MV-4-11 (cell line): Measurements from ENCODE around the gene SLC7A8.
A peak's percentile ranks its signal among the peaks of the same experiment; 100 is the strongest.
"Not testable (repeated sequence)": the region's sequence is repeated elsewhere in the genome, so short reads cannot be mapped to it uniquely, and the experiment has no call there.

Source experiments
- DNase-seq: peaks from one replicate; lab custom pipeline; 2025; lab: John Stamatoyannopoulos, UW

SLC7A8 gene

DNA sequence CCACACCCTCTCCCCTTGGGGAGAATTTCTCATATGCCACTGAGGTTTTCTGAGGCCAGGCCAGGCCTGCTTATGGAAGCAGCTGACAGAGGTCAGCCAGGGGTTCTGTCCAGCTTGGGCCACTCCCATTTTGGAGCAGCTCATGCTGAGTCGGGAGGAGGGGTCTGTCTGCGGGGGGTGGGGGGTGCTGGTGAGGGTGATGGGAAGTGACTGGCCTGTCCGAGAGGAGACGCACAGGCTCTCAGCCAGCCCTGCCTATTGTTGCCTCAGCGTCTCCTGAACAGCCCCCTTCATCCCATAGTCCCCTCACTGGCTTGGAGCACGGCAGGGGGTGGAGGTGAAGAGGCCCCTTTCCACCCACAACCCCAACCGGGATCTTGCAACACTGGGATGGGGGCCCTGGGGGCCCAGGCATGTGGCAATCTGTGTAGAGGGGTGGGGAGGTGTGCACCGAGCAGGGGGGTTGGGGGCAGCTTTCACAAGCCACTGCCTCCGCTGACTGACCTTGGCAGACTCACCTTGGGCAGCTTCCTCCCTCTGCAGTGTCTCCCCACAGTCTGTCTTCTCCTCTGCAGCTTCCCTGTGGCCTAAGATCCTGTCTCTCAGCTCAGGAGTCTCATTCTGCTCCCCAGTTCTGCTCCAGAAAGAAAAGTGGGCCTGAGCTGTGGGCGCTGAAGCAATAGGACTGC is 69.9 kb downstream of the SLC7A8 start:
- no peak for DNase-seq

DNA sequence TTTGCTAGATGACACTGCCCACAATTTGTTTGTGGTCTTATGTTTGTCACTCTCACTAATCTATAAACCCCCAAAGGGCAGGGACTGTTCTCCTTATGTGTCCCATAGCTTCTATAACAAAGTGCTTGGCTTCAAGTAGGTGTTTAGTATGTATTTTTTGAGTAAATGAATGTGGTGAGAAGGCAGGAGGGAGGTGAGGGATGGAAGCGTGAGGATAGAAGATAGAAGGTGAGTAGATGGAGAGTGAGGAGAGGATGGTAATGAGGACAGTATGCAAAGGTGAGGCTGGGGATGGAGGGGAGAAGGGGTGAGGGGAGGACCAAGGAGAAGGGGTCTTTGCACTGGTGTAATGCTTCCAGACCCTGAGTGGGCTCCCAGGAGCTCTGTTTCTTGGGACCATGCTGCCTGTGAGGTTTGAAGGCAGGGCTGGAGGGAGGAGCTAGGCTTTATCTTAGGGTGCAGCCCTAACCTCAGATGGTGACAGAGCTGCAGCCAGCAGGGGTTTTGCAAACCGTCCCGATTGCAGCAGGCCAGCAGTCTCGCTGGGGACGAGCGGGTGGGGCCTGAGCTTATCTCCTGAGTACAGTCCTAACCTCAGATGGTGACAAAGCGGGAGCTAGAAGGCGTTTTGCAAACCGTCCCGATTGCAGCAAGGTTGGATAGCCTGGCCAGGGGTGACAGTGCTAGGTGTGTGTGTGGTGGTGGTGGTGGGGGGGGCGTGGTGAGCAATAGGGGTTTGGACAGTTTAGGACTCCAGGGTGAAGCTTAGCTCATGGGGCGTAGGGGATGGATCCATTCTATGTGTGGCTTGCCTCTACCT is 70.9 kb downstream of the SLC7A8 start:
- DNase-seq: peak; percentile 61

DNA sequence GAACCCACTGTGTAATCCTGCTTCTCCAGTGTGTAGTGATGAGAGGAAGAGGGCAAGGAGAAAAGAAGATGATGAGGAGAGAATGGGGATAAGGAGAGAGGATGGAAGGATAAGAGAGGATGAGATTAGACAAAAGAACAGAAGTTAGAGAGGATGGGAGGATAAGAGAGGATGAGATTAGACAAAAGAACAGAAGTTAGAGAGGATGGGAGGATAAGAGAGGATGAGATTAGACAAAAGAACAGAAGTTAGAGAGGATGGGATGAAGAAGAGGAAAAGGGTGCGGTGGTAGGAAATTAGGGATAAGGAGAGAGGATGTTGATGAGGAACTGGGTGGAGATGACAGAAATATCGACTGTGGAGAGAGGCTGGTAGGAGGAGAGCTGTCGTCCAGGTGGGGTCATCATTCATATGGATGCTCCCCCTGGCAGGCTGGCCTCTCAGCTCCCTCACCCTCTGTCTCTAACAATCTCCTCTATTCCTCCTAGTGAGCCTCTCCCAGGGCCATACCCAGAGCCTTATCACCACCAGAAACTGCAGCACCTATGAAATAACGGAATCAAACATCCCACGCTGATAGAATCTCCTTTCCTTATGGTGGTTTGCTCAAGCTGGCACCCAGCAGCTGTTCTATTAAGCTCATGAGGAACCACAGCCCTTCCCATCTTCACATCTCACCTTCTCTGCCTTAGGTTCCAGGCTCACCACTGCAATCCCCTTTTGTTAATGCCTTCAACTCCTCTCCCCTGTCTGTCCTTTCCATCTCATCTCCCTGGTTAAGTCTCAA is 72.7 kb downstream of the SLC7A8 start:
- DNase-seq: no peak

DNA sequence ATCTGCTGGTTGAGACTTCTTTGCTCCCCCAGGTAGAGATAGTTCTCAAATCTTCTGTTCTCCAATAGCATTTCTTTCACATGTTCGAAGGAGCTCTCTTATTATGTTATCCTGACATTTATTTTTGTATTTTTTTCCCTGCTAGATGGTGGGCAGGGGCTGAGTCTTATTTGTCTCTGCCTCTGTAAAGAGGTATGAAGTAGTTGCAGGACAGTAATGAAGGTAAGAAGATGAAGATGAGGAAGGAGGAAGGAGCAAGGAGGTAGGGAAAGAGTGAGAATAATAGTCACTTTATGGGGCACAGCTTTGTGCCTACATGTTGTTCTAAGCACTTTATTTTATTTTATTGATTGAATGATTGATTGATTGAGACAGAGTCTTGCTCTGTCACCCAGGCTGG is 73.7 kb downstream of the SLC7A8 start:
- no peak for DNase-seq

DNA sequence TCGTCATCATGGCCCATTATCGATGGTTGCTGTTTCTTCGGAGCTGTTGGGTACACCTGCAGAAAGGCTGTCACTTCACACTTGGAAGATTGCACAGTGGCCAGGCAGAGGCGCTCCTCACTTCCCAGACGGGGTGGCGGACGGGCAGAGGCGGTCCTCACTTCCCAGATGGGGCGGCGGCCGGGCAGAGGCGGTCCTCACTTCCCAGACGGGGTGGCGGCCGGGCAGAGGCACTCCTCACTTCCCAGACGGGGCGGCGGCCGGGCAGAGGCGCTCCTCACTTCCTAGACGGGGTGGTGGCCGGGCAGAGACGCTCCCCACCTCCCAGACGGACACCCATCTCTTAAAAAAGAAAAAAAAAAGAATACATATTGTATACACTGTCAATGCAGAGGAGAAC is 75.3 kb downstream of the SLC7A8 start:
- not testable (repeated sequence) for DNase-seq

DNA sequence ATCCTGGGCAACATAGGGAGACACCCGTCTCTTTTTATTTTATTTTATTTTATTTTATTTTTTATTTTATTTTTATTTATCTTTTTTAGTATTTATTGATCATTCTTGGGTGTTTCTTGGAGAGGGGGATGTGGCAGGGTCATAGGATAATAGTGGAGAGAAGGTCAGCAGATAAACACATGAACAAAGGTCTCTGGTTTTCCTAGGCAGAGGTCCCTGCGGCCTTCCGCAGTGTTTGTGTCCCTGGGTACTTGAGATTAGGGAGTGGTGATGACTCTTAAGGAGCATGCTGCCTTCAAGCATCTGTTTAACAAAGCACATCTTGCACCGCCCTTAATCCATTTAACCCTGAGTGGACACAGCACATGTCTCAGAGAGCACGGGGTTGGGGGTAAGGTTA is 75.8 kb downstream of the SLC7A8 start:
- DNase-seq: not testable (repeated sequence)

DNA sequence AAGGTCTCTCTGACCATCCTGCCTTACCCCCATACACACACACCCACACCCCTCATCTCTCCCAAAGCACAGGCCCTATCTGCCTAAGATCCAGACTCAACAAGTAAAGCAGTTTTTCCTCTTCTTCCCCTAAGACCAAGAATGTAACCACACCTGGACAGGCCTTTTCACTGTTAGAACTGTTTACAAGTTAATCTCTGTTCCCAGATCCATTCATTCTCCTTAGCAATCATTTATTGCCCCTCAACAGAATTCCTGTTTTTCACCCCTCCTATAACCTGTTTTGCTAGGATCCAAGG is 76.8 kb downstream of the SLC7A8 start:
- no peak for DNase-seq

DNA sequence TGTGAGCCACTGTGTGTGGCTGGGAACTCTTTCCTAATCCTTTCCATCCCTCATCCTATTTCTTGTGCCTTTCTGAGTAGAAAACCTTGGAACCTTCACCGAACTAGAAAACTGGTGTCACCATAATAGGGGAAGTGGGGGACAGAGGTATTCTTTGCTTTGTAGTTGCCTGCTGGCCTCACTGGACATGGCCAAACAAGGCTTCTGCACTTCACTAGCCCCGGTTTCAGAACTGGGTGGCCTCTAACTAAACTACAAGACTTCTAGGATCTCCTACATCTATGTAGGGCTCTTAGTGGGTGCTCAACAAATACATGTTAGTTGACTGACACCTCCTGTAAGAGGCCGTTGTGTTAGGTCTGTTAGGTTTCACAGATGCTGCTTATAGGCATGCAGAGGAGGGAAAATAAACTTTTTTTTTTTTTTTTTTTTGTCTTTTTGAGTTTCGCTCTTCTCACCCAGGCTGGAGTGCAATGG is 78.1 kb downstream of the SLC7A8 start:
- DNase-seq: no peak

DNA sequence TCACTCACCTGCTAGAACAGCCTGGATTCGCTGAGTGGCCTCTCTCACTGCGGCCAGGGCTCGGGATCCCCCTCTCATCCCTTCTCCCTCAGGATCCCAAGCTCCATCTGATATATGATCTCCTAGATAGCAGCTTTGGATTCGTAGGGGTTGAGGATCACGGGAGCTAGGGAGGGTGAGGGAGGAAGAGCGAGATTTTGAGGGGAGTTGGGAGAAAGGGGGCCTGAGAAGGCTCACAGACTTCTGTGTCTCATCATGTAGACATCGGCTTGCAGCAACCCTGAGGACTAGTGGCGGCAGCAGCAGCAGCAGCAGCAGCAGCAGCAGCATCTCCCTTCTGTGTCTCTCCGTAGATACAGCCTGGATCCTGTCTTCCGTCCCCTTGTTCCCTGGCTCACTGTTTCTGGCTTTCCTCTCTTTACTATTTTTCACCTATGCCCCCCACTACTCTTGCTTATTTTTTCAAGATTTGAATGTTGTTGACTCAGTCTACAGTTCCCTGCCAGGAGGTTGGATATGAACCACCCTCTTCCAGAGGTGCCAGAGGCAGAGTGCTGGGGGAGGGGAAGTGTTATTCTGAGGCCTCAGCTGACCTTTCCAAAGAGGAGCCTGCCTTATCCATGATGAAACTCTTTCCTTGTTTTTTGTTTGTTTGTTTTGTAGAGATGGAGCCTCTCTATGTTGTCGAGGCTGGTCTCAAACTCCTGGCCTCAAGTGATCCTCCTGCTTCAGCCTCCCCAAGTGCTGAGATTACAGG is 78.7 kb downstream of the SLC7A8 start, which contains the start of gene CIROP:
Gene CIROP (minus strand): TSS at position 399 of the 757 bp plus-strand sequence. CDS start 69 bp downstream, at position 330.
- DNase-seq: no peak

DNA sequence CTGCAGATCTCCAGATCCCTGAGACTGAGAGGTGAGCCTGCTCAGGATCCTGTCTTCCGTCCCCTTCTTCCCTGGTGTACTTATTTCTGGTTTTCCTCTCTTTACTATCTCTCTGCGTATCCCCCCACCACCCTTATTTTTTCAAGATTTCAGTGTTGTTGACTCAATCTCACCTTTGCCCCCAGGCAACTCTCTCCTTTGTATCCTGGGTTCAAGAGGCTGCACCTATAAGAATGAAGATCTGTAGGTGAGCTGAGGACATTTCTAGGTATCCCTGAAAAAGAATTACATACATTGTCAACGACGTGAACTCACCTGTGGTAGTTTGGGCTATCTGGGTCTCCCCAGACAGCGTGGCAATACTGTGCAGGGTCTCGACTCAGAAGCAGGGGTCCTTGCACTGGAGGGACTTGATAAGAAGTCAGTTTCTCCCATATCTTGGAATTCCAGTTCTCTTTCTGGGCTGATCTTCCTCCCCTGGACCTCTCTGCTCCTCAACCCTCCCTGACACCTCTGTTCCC is 79.3 kb downstream of the SLC7A8 start:
- no peak for DNase-seq

DNA sequence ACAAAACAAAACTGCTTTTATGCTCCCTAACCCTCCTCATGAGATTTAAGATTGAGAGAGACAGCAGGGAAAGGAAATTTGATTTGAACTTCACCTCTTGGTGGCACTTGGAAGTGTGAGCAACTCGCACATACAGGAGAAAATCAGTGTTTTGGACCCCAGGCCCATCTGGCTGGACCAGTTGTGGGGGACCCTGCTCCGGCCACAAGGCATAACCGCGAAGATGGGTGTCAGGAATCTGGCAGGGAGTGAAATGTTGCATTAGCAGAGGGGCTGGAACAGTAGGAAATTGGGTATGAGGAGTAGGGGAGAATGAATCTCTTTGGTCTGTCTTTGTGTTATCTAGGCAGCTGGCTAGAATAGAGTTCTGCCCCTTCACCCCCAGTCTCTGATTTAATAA is 79.9 kb downstream of the SLC7A8 start:
- DNase-seq: no peak

DNA sequence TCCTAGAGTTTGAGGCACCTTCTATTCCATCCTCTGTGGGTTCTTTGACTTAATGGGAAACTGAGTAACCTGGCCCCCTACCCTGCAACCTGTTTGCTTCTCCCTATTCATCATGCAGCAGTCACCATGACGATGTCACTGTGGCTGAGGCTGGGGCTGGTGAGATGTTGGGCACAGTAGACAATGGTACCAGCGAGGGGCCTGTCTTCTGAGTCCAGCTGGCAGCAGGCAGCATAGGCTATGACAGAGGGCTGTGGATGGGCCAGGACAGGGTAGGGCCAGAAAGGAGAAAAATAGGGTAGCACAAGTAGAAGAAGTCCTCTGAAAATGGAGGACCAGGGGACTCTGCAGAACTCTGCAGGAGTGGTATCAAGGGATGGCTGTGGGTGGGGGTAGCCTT is 80.7 kb downstream of the SLC7A8 start:
- DNase-seq: no peak

DNA sequence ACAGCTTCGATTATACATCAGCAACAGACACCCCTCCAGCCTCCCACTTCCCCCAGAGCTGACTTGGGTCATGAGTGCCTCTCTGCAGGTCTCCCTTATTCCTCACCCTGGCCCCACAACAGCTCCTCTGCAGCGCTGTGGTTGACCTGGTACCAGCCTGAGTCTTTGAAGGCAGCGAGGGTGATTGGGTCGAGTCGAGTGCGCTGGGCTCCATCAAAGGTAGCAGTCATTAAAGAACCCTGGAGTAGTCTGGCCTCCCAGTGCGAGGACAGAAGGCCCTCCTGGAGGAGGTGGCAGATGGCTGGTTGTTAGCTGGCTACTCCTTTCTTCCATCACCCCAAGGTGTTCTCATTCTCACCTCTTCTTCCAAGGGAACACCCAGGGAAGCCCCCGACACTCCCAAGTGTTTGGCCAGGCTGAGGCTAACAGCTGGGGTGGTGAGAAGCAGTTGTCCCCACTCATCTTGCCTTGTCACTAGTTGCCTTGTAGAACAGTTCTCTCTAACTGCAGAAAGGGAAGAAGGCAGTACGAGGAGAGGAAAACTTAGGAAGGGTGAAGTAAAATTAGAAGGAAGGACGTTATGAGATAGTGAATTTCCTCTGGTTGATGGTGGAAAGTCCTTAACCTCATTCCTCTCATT is 81.4 kb downstream of the SLC7A8 start:
- no peak for DNase-seq

DNA sequence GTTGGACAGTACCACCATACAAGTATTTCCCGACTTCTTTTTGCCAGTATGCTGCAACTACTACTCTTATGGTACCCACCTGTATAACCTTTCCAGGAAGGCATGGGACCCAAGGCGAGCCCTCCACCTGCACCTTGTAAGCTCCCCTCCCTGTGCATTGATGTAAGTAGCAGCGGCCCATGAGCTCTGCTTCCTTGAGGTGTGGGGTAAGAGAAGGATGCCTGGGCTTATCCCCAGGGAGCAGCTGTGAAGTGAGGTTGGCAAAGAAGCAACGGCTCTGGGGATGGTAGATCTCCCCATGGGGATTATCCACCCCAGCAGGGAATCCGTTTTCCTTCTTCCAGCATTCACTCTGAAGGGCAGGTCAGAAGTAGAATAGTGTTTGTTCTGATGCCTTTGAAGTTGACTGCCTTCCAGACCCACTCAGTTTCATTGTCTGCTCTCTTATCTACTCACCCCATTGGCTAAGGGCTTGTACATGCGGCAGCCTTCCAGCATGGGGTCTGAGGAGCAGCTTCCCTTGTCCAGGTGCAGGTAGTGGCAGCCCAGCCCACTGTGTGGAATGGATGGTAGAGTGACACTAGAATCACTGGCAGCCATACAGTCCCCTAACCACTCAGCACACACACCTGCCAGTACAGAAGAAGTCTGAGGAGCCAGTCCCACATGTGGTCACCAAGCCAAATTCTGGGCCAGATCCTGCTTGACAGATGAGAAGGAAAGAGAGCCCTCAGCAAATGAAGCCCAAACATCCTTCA is 82.1 kb downstream of the SLC7A8 start:
- DNase-seq: no peak

DNA sequence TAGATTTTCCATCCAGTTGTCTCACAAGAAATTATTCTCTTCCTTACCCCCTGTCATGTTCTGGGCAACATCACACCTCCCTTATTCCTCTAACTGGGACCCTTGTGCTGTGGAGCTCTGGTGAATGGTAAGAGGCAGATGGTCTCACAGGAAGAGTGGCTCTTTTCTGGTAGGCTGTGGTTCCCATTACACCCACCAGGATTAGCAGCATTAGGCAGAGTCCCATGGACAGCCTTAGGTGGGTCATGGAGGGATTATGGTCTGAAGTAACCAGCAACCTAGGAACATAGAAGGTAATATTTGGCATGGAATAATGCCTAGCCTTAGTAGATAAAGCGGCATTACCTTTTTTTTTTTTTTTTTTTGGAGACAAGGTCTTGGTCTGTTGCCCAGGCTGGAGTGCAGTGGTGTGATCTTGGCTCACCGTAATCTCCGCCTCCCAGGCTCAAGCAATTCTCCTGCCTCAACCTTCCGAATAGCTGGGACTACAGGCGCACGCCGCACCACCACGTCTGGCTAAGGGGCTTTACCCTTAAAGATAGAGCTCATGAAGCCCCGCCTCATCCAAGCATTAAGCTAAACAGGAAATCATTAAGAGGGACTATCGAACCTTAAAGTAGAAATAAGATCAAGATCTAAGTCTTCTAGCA is 84.1 kb downstream of the SLC7A8 start:
- DNase-seq: no peak

DNA sequence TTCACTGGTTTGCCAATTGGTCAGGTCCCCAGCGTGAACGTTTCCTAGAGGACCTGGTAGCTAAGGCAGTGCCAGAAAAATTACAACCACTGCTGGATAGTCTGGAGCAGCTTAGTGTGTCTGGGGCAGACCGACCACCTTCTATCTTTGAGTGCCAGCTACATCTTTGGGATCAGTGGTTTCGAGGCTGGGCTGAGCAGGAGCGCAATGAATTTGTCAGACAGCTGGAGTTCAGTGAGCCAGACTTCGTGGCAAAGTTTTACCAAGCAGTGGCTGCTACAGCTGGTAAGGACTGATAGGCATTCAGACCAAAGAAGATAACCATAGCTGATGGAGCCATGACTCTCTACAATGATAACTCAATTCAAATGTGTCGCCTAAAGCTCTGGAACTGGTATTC is 85.7 kb downstream of the SLC7A8 start:
- DNase-seq: no peak

DNA sequence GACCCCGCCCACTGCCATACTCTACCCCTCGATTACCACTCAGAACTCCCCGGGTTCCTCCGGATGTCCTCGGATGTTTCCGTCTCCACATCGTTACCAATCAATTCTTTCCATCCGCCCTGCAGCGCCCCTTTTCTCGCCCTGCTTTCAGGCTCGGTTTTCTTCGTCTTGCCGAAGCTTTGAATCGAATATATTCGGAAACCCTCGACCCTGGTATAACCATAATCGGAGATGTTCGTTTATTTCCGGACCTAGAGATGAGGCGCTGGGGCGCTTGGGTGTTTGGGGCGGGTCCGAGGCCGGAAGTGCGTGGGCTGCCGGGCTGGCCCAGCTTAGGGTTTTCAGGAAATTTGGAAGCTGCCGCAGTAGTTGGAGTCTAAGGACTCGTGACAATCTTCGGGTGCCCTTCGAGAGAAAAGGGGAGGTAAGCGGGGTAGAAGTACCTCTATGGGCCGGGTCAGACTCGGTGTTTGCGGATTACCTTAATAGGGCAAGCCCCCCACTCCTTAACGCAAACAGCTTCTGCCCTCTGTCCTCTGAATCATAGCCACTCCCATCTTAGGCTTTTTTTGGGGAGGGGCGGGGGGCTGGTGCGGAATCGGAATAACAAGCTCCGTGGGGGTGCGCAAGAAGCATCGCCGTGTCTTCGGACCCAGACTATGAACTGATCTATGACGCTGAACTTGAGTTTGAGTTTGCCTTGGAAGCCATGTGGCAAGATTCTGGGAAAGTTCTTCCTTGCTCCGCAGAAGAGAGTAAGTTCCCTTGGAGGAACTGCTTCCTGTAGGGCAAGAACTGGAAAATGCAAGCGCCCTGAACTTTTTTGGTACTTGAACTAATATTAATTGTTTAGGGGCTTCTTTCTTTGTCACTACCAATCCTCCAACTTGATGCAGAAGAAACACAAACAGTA is 88.0 kb downstream of the SLC7A8 start, which contains the start of gene C14orf119:
Gene C14orf119 (plus strand): TSS at position 310 of the 913 bp plus-strand sequence. CDS start 2,154 bp downstream, outside the sequence.
- DNase-seq: no peak

DNA sequence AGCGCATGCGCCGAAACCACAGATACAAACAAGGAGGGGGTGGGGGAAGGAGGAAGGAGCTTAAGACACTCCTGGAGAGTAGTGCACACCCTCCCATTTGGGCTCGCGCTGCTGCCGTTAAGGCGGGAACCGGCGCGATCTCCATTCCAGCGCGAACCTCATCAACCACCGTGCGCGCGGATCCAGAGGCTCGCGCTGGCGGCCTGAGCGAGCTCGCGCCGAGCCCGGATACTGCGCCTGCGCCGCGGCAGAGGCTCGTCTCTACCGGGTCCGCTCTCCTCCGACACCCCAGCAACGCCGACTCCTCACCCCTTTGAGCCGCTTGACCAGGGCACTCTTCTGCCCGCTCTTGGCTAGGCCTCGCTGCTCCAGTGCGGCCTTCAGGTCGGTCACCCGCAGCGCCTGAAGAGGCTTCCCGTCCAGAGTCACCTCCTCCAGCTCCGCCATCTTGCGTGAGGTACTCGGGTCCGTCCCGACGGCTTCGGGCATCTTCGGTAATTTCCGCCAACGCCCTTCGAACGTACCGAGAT is 88.7 kb downstream of the SLC7A8 start, which contains the start of gene ACIN1:
Gene ACIN1 (minus strand): TSS at position 471 of the 530 bp plus-strand sequence. CDS start 24 bp downstream, at position 447.
- no peak for DNase-seq
